Measurements from ENCODE around the gene TDRD12.

TDRD12 gene

DNA sequence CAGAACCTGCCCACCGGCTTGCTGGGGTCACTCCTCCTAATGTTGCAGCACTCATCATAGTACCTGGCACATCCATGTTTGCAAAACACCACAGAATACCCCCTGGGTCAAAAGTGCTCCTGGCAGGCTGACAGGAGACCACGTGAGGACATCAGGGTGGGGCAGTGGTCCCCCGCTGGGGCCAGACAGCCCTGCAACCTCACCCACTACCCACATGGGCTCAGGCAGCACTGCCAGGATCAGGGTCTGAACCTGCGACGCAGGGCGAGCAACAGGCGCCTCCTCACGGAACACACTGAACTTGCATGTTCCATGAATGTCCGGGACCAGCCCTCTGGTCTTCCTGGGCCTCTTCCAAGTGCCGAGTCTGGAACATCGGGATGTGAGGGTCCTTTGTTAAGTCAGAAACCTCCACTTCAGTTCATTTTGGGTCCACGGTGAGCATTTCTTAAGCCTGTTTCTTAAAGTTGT lies 151.4 kb downstream of the TDRD12 start (continued):
- TF ChIP-seq PATZ1 (tag by site-specific recombination; IDR thresholded peaks at IDR 0.05) (no peak), EGR2 (tag by site-specific recombination; IDR thresholded peaks at IDR 0.05; ENCODE audit: low read depth) (no peak), ZNF843 (tag by site-specific recombination; IDR thresholded peaks at IDR 0.05) (no peak), ZNF248 (tag by site-specific recombination; IDR thresholded peaks at IDR 0.05) (no peak), GLIS2 (tag by site-specific recombination; IDR thresholded peaks at IDR 0.05) (peak; percentile 24; the same call in 1 of the 2 replicates), GLIS1 (tag by site-specific recombination; IDR thresholded peaks at IDR 0.05) (peak; percentile 74)

- no peaks in the 10 kb centered on the region for H3K9me3 ChIP-seq (ENCODE audit: control insufficient read depth, insufficient read depth, low read depth, low read length)
- no peak overlapping the region for H3K27ac ChIP-seq (ENCODE audit: extremely low read depth, low read depth, low read length)
- H3K4me1 ChIP-seq (ENCODE audit: control insufficient read depth, insufficient read depth, low read length), result peaks cover 5% of the 10 kb centered on the region
- TF ChIP-seq ZNF266 (tag by site-specific recombination; IDR thresholded peaks at IDR 0.05; ENCODE audit: low read depth), result no peak
- TF ChIP-seq, protein P1, sequence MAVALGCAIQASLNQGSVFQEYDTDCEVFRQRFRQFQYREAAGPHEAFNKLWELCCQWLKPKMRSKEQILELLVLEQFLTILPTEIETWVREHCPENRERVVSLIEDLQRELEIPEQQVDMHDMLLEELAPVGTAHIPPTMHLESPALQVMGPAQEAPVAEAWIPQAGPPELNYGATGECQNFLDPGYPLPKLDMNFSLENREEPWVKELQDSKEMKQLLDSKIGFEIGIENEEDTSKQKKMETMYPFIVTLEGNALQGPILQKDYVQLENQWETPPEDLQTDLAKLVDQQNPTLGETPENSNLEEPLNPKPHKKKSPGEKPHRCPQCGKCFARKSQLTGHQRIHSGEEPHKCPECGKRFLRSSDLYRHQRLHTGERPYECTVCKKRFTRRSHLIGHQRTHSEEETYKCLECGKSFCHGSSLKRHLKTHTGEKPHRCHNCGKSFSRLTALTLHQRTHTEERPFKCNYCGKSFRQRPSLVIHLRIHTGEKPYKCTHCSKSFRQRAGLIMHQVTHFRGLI (tag by site-specific recombination; IDR thresholded peaks at IDR 0.05), result peak; percentile 16; the same call in 1 of the 2 replicates
- peak; percentile 97 for TF ChIP-seq ZNF530 (tag by site-specific recombination; IDR thresholded peaks at IDR 0.05; ENCODE audit: low read depth)
- CTCF ChIA-PET, result no interaction called here
- POLR2A ChIA-PET, result no interaction called here
- H3K4me3 ChIP-seq (ENCODE audit: low read depth, low read length), result no peak overlapping the region
- no peaks in the 10 kb centered on the region for H3K36me3 ChIP-seq (ENCODE audit: control insufficient read depth in 2 of 2, insufficient read depth in 1 of 2, low read length in 2 of 2)
Measured at GRCh38 chr19:32872391-32872790, 152.8 kb downstream of the TDRD12 start.

GRCh38 chr19:32873247-32873959 lies 153.8 kb downstream of the TDRD12 start:
- Histone ChIP-seq H3K4me1 (ENCODE audit: control insufficient read depth, insufficient read depth, low read length) (peaks cover 5% of the 10 kb centered on the region), H3K36me3 (ENCODE audit: control insufficient read depth in 2 of 2, insufficient read depth in 1 of 2, low read length in 2 of 2) (peaks cover 0 to 1% of the 10 kb centered on the region in 2 experiments; a peak in 1 of 3 replicates), H3K9me3 (ENCODE audit: control insufficient read depth, insufficient read depth, low read depth, low read length) (no peaks in the 10 kb centered on the region), H3K27ac (ENCODE audit: extremely low read depth, low read depth, low read length) (no peak overlapping the region), H3K4me3 (ENCODE audit: low read depth, low read length) (no peak overlapping the region)
- ChIA-PET CTCF (no interaction called here), POLR2A (no interaction called here)
- TF ChIP-seq KLF1 (tag by site-specific recombination; IDR thresholded peaks at IDR 0.05) (no peak), BCL11B (tag by site-specific recombination; IDR thresholded peaks at IDR 0.05; ENCODE audit: low read depth) (no peak), ZNF561 (tag by site-specific recombination; IDR thresholded peaks at IDR 0.05; ENCODE audit: borderline replicate concordance) (no peak), BCL6B (tag by site-specific recombination; IDR thresholded peaks at IDR 0.05) (no peak), KLF10 (tag by site-specific recombination; IDR thresholded peaks at IDR 0.05) (no peak), ZNF521 (tag by site-specific recombination; IDR thresholded peaks at IDR 0.05) (no peak), REPIN1 (tag by site-specific recombination; IDR thresholded peaks at IDR 0.05; ENCODE audit: low read depth) (no peak), ZNF660 (tag by site-specific recombination; IDR thresholded peaks at IDR 0.05) (no peak), ZNF341 (tag by site-specific recombination; IDR thresholded peaks at IDR 0.05; ENCODE audit: low read depth) (no peak), ZNF23 (tag by site-specific recombination; IDR thresholded peaks at IDR 0.05; ENCODE audit: borderline replicate concordance) (no peak), ZFP3 (tag by site-specific recombination; IDR thresholded peaks at IDR 0.05; ENCODE audit: low read depth) (no peak), ZNF626 (tag by site-specific recombination; IDR thresholded peaks at IDR 0.05) (no peak)
- TF ChIP-seq, protein P2, sequence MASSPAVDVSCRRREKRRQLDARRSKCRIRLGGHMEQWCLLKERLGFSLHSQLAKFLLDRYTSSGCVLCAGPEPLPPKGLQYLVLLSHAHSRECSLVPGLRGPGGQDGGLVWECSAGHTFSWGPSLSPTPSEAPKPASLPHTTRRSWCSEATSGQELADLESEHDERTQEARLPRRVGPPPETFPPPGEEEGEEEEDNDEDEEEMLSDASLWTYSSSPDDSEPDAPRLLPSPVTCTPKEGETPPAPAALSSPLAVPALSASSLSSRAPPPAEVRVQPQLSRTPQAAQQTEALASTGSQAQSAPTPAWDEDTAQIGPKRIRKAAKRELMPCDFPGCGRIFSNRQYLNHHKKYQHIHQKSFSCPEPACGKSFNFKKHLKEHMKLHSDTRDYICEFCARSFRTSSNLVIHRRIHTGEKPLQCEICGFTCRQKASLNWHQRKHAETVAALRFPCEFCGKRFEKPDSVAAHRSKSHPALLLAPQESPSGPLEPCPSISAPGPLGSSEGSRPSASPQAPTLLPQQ (tag by site-specific recombination; IDR thresholded peaks at IDR 0.05), result no peak
- TF ChIP-seq, protein P3, sequence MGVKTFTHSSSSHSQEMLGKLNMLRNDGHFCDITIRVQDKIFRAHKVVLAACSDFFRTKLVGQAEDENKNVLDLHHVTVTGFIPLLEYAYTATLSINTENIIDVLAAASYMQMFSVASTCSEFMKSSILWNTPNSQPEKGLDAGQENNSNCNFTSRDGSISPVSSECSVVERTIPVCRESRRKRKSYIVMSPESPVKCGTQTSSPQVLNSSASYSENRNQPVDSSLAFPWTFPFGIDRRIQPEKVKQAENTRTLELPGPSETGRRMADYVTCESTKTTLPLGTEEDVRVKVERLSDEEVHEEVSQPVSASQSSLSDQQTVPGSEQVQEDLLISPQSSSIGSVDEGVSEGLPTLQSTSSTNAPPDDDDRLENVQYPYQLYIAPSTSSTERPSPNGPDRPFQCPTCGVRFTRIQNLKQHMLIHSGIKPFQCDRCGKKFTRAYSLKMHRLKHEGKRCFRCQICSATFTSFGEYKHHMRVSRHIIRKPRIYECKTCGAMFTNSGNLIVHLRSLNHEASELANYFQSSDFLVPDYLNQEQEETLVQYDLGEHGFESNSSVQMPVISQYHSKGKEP (tag by site-specific recombination; IDR thresholded peaks at IDR 0.05), result no peak
